ENCODE data around the gene BRCA1.

The BRCA1 gene

GRCh38 chr17:43018008-43018853 is 106.9 kb downstream of the BRCA1 start:
- no peak for TF ChIP-seq CTCF (IDR thresholded peaks at IDR 0.05; ENCODE audit: insufficient read depth, missing control alignments)
- FAIRE-seq (no peak), DNase-seq (ENCODE audit: insufficient read length, low spot score) (no peak)

- FAIRE-seq (no peak), DNase-seq (ENCODE audit: insufficient read length, low spot score) (no peak)
- TF ChIP-seq CTCF (IDR thresholded peaks at IDR 0.05; ENCODE audit: insufficient read depth, missing control alignments), result no peak
Observed at GRCh38 chr17:43016216-43016615, 108.9 kb downstream of the BRCA1 start.

GRCh38 chr17:43015579-43015978 is 109.6 kb downstream of the BRCA1 start:
- TF ChIP-seq CTCF (IDR thresholded peaks at IDR 0.05; ENCODE audit: insufficient read depth, missing control alignments), result no peak
- no peak for DNase-seq (ENCODE audit: insufficient read length, low spot score)
- FAIRE-seq, result no peak

GRCh38 chr17:43014649-43015542 is 110.3 kb downstream of the BRCA1 start:
- no peak for TF ChIP-seq CTCF (IDR thresholded peaks at IDR 0.05; ENCODE audit: insufficient read depth, missing control alignments)
- DNase-seq (ENCODE audit: insufficient read length, low spot score) (no peak), FAIRE-seq (no peak)

GRCh38 chr17:43014020-43014648 is 111.0 kb downstream of the BRCA1 start:
- DNase-seq (ENCODE audit: insufficient read length, low spot score), result no peak
- TF ChIP-seq CTCF (IDR thresholded peaks at IDR 0.05; ENCODE audit: insufficient read depth, missing control alignments), result no peak
- FAIRE-seq, result no peak

GRCh38 chr17:43013296-43013695 is 111.9 kb downstream of the BRCA1 start:
- FAIRE-seq (no peak), DNase-seq (ENCODE audit: insufficient read length, low spot score) (no peak)
- TF ChIP-seq CTCF (IDR thresholded peaks at IDR 0.05; ENCODE audit: insufficient read depth, missing control alignments), result no peak
